CD14-positive monocyte (primary cell): Measurements from ENCODE around the gene ARHGDIA. TPM values are rescaled to one million over a fixed set of nuclear protein-coding genes. Genes with fewer than 3 reads are reported as not detected.

ENCODE experiments used
- DNase-seq, 3 donors: peaks; one replicate each; pipeline ENCODE4 v3.0.0-alpha.2; 2011 to 2022
- H2AFZ ChIP-seq: 2 replicates; pipeline ENCODE4 v1.6.0; 2012; ENCODE audit warnings: mild to moderate bottlenecking, low read depth, low read length, inconsistent platforms; ENCODE audit not compliant: insufficient read depth, poor library complexity, severe bottlenecking
- H3K27ac ChIP-seq, 2 donors: 1 replicate in 1 of 2; 2 replicates in 1 of 2; pipeline ENCODE4 v1.5.1; 2012 to 2013; ENCODE audit warnings: low read length in 2 of 2, control low read depth in 1 of 2, inconsistent platforms in 1 of 2, low read depth in 1 of 2, mild to moderate bottlenecking in 1 of 2
- H3K27me3 ChIP-seq, 2 donors: one replicate each; pipeline versions ENCODE4 v1.6.0 to v1.6.1; 2011 to 2013; ENCODE audit warnings: low read length in 2 of 2; ENCODE audit not compliant: control insufficient read depth in 2 of 2, insufficient read depth in 2 of 2
- H3K36me3 ChIP-seq, 2 donors: replicated peaks in 1 of 2; 1 replicate in 1 of 2; 2 replicates in 1 of 2; pipeline versions ENCODE4 v1.5.1 to v1.6.1; 2012 to 2013; ENCODE audit warnings: low read length in 2 of 2, control low read depth in 1 of 2, inconsistent platforms in 1 of 2, mild to moderate bottlenecking in 1 of 2; ENCODE audit not compliant: insufficient read depth in 2 of 2, control insufficient read depth in 1 of 2
- H3K4me1 ChIP-seq, 2 donors: 1 replicate in 1 of 2; 2 replicates in 1 of 2; pipeline versions ENCODE4 v1.5.1 to v1.6.1; 2012 to 2013; ENCODE audit warnings: low read length in 2 of 2, control low read depth in 1 of 2, inconsistent platforms in 1 of 2, mild to moderate bottlenecking in 1 of 2, moderate library complexity in 1 of 2; ENCODE audit not compliant: insufficient read depth in 2 of 2, control insufficient read depth in 1 of 2
- H3K4me2 ChIP-seq: replicated peaks from 2 replicates; pipeline ENCODE3; 2012; ENCODE audit warnings: low read length, moderate library complexity, mild to moderate bottlenecking; ENCODE audit not compliant: poor library complexity, severe bottlenecking; ENCODE audit errors: extremely low read depth
- H3K4me3 ChIP-seq, 3 experiments: fragments of 200-600 bp in 1 of 3; sonication (generic) in 1 of 3; replicated peaks in 1 of 3; 1 replicate in 2 of 3; 2 replicates in 1 of 3; pipeline ENCODE4 v1.5.1; 2011 to 2013; ENCODE audit warnings: low read length in 3 of 3, mild to moderate bottlenecking in 3 of 3, control low read depth in 2 of 3, low read depth in 2 of 3, inconsistent platforms in 1 of 3, moderate library complexity in 1 of 3
- H3K79me2 ChIP-seq: 2 replicates; pipeline ENCODE4 v1.6.0; 2012; ENCODE audit warnings: mild to moderate bottlenecking, control low read depth, inconsistent platforms, low read length, moderate library complexity; ENCODE audit not compliant: insufficient read depth
- H3K9ac ChIP-seq: 2 replicates; pipeline ENCODE4 v1.6.0; 2017; ENCODE audit warnings: low read length, mild to moderate bottlenecking; ENCODE audit not compliant: insufficient read depth, poor library complexity, severe bottlenecking
- H3K9me3 ChIP-seq, 2 donors: replicated peaks in 1 of 2; 1 replicate in 1 of 2; 2 replicates in 1 of 2; pipeline versions ENCODE4 v1.5.1 to v1.6.1; 2012 to 2013; ENCODE audit warnings: low read length in 2 of 2, control low read depth in 1 of 2; ENCODE audit not compliant: control insufficient read depth in 1 of 2, insufficient read depth in 1 of 2
- H4K20me1 ChIP-seq: 2 replicates; pipeline ENCODE4 v1.6.0; 2012; ENCODE audit warnings: mild to moderate bottlenecking, low read length, control low read depth, moderate library complexity; ENCODE audit not compliant: insufficient read depth
- H3K27ac Mint-ChIP-seq, 7 donors: one replicate each; pipeline ENCODE4 v1.8.0; 2020; ENCODE audit warnings: mild to moderate bottlenecking in 7 of 7, mixed read lengths in 7 of 7, moderate library complexity in 6 of 7, inconsistent platforms in 2 of 7
- H3K27me3 Mint-ChIP-seq, 3 donors: one replicate each; pipeline ENCODE4 v1.8.0; 2021 to 2022; ENCODE audit warnings: low read depth in 3 of 3, mild to moderate bottlenecking in 3 of 3, mixed read lengths in 3 of 3, moderate library complexity in 3 of 3, inconsistent platforms in 1 of 3
- H3K36me3 Mint-ChIP-seq, 2 donors: one replicate each; pipeline ENCODE4 v1.8.0; 2020; ENCODE audit warnings: mixed read lengths in 2 of 2, inconsistent platforms in 1 of 2, mild to moderate bottlenecking in 1 of 2
- H3K4me1 Mint-ChIP-seq: one replicate; pipeline ENCODE4 v1.8.0; 2020; ENCODE audit warnings: mild to moderate bottlenecking, mixed read lengths
- H3K4me3 Mint-ChIP-seq, 2 donors: one replicate each; pipeline ENCODE4 v1.8.0; 2020; ENCODE audit warnings: mild to moderate bottlenecking in 2 of 2, mixed read lengths in 2 of 2, moderate library complexity in 1 of 2
- H3K9me3 Mint-ChIP-seq, 7 donors: one replicate each; pipeline ENCODE4 v1.8.0; 2020 to 2022; ENCODE audit warnings: mixed read lengths in 7 of 7, mild to moderate bottlenecking in 6 of 7, moderate library complexity in 6 of 7, inconsistent platforms in 2 of 7
- CTCF ChIP-seq: fragments of 200-600 bp; IDR thresholded peaks from one replicate; pipeline ENCODE4 v1.8.0; 2022; ENCODE audit warnings: antibody characterized with exemption, mild to moderate bottlenecking
- WGBS: methylation state at CpG from one replicate; pipeline ENCODE4 v1.1.5; 2013; ENCODE audit warnings: missing lambda C conversion rate; ENCODE audit not compliant: insufficient coverage; 5-methylcytosine and 5-hydroxymethylcytosine counted together
- intact Hi-C, 2 donors: fragments of 100-400 bp; cut with micrococcal nuclease; formaldehyde crosslinking; loops; one replicate each; pipeline versions ENCODE4 v1.15.0 to v1.15.1; 2023
- polyA plus RNA-seq, 3 donors: library from polyadenylated mRNA; depleted of rRNA in 1 of 3; unstranded in 2 of 3; stranded (reverse) in 1 of 3; fragments of 300-500 nt in 2 of 3; fragments of >200 nt in 1 of 3; fragmentation: Illumina TruSeq in 2 of 3; gene quantifications; 1 replicate in 2 of 3; 2 replicates in 1 of 3; pipeline ENCODE4 v1.2.3, GENCODE V29; 2012 to 2021

Gene ARHGDIA
- polyA plus RNA-seq, 3 donors: 86.3 to 477 (median 97.2) TPM

DNA sequence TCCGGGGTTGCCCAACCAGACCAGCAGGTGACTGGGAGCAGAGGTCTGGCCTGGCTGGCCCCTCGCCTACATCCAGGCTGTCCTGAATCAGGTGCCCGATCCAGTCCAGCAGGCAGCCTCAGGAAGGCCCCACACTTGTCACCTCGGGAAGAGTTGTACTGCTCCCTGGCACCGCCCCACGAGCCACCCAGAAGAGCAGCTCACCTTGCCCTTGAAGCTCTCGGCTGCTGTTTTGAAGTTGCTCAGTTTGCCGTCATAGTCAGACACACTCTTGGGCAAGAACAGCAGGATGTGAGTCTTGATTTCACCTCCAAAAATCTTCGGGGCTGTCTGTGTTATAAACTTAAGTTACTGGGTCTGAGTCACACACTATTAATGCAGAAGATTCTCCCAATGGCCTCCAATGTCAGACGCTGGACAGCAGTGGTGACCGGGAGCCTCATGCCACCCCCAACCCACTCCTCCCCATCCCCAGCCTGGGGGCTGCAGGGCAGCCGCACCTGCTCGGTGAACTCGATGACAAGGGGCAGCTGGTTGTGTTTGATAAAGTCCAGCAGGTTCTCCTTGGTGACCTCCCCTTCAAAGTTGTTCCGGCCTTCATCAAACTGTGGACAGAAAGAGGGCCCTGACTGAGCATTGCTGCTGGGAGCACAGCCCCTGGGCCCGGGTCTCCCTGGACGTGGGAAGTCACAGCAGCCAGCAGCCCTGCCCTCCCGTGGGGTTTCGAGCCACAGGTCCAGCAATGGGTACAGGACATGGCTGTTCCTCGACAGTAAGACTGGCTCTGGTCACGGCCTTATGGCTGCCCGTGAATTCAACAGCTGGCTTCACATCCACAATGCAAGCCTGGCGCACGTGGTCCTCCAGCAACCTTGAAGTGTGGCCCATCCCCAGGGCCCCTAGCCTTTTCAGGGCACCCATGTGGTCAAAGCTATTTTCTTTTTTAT lies 24.1 kb downstream of the ARHGDIA start:
- H3K27ac Mint-ChIP-seq: peak overlapping the region in 6 of 7 donors; percentile 4 to 61 (median 38)
- peaks cover 25% of the 10 kb centered on the region for H3K79me2 ChIP-seq
- peaks cover 0 to 2% (median 0%) of the 10 kb centered on the region in 7 donors for H3K9me3 Mint-ChIP-seq
- H3K36me3 ChIP-seq: peaks cover 78% of the 10 kb centered on the region in 2 donors
- H4K20me1 ChIP-seq: peaks cover 45% of the 10 kb centered on the region
- H3K27me3 Mint-ChIP-seq: no peaks in the 10 kb centered on the region
- no peak overlapping the region for H2AFZ ChIP-seq
- H3K4me1 ChIP-seq: no peaks in the 10 kb centered on the region
- H3K4me2 ChIP-seq: no peak overlapping the region
- WGBS: 94% methylated on average over 24 of the region's 24 CpGs
- H3K4me3 Mint-ChIP-seq: no peak overlapping the region
- no peaks in the 10 kb centered on the region for H3K9me3 ChIP-seq
- H3K9ac ChIP-seq: no peak overlapping the region
- peaks cover 59 to 88% of the 10 kb centered on the region in 2 donors for H3K36me3 Mint-ChIP-seq
- no peaks in the 10 kb centered on the region for H3K27me3 ChIP-seq
- peaks cover 1% of the 10 kb centered on the region for H3K4me1 Mint-ChIP-seq
- no peak overlapping the region for H3K4me3 ChIP-seq
- TF ChIP-seq CTCF: no peak
- no peak for DNase-seq
- peak overlapping the region in 1 of 2 donors; percentile 26 for H3K27ac ChIP-seq
- intact Hi-C loops: no loop called here

GRCh38 chr17:81845881-81846742 lies 25.0 kb downstream of the ARHGDIA start:
- H3K9ac ChIP-seq: no peak overlapping the region
- H3K27ac Mint-ChIP-seq: peak overlapping the region in 5 of 7 donors; percentile 37 to 61 (median 55)

More at GRCh38 chr17:81845881-81846742, 25.0 kb downstream of the ARHGDIA start:
- 97% methylated on average over 29 of the region's 38 CpGs for WGBS
- Histone ChIP-seq H2AFZ (no peak overlapping the region), H4K20me1 (peaks cover 36% of the 10 kb centered on the region), H3K27me3 (no peaks in the 10 kb centered on the region), H3K4me2 (no peak overlapping the region), H3K4me3 (no peak overlapping the region), H3K36me3 (peaks cover 69% of the 10 kb centered on the region in 2 donors), H3K4me1 (peaks cover 5 to 6% of the 10 kb centered on the region in 2 donors), H3K79me2 (peaks cover 16% of the 10 kb centered on the region), H3K9me3 (no peaks in the 10 kb centered on the region), H3K27ac (peak overlapping the region in 1 of 2 donors; percentile 20)
- intact Hi-C loops: no loop called here
- Mint-ChIP-seq H3K4me1 (peaks cover 10% of the 10 kb centered on the region), H3K4me3 (no peak overlapping the region), H3K27me3 (peaks cover 0 to 1% (median 0%) of the 10 kb centered on the region in 3 donors), H3K9me3 (peaks cover 0 to 2% (median 0%) of the 10 kb centered on the region in 7 donors), H3K36me3 (peaks cover 50 to 82% of the 10 kb centered on the region in 2 donors)
- no peak for TF ChIP-seq CTCF
- DNase-seq: no peak
